Measurements from ENCODE around the gene KLHL13. TPM values are rescaled to one million over a fixed set of nuclear protein-coding genes. Genes with fewer than 3 reads are reported as not detected.
"Not testable (repeated sequence)": the region's sequence is repeated elsewhere in the genome, so short reads cannot be mapped to it uniquely, and the experiment has no call there.

KLHL13 gene
- total RNA-seq, 4 donors from 2014 or later: 1.2 to 5.2 (median 2.0) TPM

DNA sequence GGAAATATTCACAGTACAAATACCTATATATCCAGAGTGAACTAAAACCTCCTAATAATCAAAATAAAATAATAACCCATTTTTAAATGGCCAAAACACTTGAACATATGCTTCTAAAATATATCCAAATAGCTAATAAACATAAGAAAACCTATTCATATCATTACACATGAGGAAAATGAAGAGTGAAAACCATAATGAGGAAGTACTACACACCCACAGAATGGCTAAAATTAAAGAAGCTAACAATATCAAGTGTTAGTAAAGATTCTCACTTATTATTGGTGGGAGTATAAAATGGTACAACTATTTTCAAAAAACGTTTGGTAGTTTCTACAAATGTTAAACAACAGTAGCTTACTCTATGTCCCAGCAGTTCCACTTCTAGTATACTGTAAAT, 92.1 kb downstream of the KLHL13 start:
- no peak for DNase-seq (ENCODE audit: low spot score)
- TF ChIP-seq, protein P1, sequence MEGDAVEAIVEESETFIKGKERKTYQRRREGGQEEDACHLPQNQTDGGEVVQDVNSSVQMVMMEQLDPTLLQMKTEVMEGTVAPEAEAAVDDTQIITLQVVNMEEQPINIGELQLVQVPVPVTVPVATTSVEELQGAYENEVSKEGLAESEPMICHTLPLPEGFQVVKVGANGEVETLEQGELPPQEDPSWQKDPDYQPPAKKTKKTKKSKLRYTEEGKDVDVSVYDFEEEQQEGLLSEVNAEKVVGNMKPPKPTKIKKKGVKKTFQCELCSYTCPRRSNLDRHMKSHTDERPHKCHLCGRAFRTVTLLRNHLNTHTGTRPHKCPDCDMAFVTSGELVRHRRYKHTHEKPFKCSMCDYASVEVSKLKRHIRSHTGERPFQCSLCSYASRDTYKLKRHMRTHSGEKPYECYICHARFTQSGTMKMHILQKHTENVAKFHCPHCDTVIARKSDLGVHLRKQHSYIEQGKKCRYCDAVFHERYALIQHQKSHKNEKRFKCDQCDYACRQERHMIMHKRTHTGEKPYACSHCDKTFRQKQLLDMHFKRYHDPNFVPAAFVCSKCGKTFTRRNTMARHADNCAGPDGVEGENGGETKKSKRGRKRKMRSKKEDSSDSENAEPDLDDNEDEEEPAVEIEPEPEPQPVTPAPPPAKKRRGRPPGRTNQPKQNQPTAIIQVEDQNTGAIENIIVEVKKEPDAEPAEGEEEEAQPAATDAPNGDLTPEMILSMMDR (IDR thresholded peaks at IDR 0.05): no peak
- no peak for ATAC-seq (ENCODE audit: low FRiP score)

DNA sequence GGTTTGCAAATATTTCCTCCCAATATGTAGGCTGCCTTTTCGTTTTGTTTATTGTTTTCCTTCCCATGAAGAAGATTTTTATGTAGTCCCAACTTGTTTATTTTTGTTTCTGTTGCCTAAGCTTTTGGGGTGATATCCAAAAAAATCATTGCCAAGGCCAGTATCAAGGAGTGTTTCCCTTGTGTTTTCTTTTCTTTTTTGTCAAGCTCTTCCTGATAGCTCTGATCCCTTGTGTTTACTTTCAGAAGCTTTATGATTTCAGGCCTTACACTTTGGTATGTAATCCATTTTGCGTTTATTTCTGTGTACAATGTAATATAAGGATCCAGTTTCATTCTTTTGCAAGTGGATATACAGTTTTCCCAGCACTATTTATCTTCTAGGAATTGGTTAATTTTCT, 93.9 kb downstream of the KLHL13 start:
- TF ChIP-seq, protein P1 (IDR thresholded peaks at IDR 0.05): no peak
- DNase-seq (ENCODE audit: low spot score) (no peak), ATAC-seq (ENCODE audit: low FRiP score) (no peak)

DNA sequence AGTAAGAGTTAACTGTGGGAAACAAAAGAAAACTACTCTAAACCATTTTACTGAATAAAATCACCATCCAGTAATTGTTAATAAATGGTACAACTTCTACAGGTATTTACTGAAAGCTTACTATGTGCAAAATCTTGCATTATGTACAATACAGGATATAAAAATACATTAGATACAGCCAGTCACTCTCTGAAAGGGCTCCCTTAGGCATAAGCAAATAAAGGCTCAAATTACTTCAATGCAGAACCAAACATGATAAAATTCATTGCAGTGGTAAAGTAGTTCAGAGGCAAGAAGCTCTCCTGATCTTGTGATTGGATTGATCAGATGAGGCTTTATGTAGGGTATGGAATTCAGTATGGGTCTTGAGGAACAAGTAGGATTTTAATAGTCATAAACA, 100.2 kb downstream of the KLHL13 start:
- TF ChIP-seq, protein P1 (IDR thresholded peaks at IDR 0.05): no peak
- no peak for DNase-seq (ENCODE audit: low spot score)
- no peak for ATAC-seq (ENCODE audit: low FRiP score)

DNA sequence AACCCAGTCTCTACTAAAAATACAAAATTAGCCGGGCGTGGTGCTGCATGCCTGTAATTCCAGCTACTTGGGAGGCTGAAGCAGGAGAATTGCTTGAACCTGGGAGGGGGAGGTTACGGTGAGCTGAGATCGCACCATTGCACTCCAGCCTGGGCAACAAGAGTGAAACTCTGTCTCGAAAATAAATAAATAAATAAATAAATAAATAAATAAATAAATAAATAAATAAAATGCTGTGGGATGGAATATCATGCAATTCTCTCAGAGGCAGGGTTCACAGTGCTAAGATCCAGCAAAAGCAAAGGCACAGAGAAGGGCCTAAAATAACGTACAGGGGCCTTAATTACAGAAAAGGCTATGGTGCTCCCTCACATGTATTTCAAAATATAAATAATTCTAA, 114.2 kb downstream of the KLHL13 start:
- ATAC-seq (ENCODE audit: low FRiP score): not testable (repeated sequence)

DNA sequence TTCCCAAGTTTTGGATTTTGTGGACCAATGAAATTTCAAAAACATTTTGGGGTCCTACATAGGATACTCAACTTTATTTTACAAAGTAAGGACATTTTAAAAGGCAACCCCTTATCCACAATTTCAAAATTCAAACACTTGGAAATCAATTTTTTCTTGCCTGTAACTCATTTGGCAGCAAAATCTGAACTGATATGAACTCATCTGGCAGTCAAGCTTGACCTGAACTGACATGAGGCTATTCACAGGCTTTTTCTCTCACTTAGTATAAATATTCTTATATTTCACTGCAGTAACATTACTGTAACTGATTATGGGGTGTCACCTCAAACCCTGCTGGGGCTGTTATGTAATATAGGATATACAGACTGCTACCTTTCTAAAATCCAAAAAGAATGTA, 116.1 kb downstream of the KLHL13 start:
- TF ChIP-seq, protein P1 (IDR thresholded peaks at IDR 0.05): no peak
- no peak for ATAC-seq (ENCODE audit: low FRiP score)
- no peak for DNase-seq (ENCODE audit: low spot score)

More for the DNA sequence above, 114.2 kb downstream of the KLHL13 start:
- not testable (repeated sequence) for DNase-seq (ENCODE audit: low spot score)

DNA sequence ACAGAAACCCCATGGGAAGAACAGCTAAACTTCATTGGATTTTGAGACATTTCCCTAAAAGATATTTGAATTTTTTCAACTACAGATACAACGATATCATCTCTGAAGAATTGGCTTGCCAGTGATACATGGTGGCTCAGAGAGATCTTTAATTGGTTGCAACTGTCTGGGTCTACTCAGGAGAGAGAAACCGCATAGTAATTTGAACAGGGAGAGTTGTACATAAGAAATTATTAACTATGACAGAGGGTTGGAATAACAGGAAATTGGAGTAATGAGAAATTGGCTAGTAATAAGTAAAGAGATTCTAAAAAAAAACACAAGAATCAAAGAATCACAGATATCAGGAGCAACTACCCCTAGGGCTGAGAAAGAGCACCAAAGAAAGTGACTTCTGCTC, 118.4 kb downstream of the KLHL13 start:
- TF ChIP-seq, protein P1 (IDR thresholded peaks at IDR 0.05): no peak
- DNase-seq (ENCODE audit: low spot score) (no peak), ATAC-seq (ENCODE audit: low FRiP score) (no peak)

DNA sequence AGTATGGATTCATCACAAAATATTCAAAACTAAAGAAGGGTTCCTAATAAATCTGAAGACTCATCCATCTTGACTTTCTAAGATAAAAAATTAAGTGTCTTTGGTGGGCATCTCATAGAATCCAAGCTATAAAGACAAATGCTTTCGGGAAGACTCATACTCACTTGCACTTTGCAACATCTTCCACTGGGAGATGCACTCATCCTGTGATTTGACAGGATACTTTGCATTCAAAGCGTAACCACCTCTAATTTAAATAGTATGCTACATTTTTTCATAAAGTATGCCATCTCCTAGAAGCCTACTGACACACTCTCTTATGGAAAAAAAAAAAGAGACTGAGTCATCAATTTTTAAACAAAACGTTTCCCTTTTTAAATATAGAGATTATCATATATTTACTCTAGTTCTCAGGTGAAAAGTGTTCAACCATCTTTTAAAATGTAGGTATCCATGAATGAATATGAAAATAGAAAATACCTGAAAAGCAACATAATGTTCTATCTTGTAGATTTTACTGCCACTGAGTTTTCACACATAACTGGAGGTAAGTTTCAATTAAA, 119.6 kb downstream of the KLHL13 start:
- ATAC-seq (ENCODE audit: low FRiP score): no peak
- no peak for DNase-seq (ENCODE audit: low spot score)
- TF ChIP-seq, protein P1 (IDR thresholded peaks at IDR 0.05): no peak
